Stimulated activated CD4-positive, alpha-beta T cell treated with anti-CD3 and anti-CD28 coated beads, Interleukin-1b, Interleukin-23, amount 100 ng/mL, for 4 hours (primary cell): ENCODE results near the gene TMEM242.

Experiments
- DNase-seq, 2 donors: peaks; one replicate each; pipeline ENCODE4 v3.0.0-alpha.2; 2020; ENCODE audit warnings: low read depth in 2 of 2

The TMEM242 gene

GRCh38 chr6:157271911-157272310 is 51.4 kb downstream of the TMEM242 start:
- DNase-seq = no peak

- no peak for DNase-seq
Measured at GRCh38 chr6:157271441-157271840, 51.9 kb downstream of the TMEM242 start.

GRCh38 chr6:157270916-157271315 is 52.4 kb downstream of the TMEM242 start:
- no peak for DNase-seq

- DNase-seq = no peak
Measured at GRCh38 chr6:157270308-157270707, 53.0 kb downstream of the TMEM242 start.

- no peak for DNase-seq
Measured at GRCh38 chr6:157269261-157269794, 54.0 kb downstream of the TMEM242 start.

GRCh38 chr6:157268835-157269234 is 54.5 kb downstream of the TMEM242 start:
- no peak for DNase-seq

GRCh38 chr6:157268396-157268795 is 54.9 kb downstream of the TMEM242 start:
- no peak for DNase-seq

- DNase-seq = no peak
Measured at GRCh38 chr6:157267654-157268053, 55.7 kb downstream of the TMEM242 start.

- DNase-seq = no peak
Measured at GRCh38 chr6:157267109-157267611, 56.2 kb downstream of the TMEM242 start.

- no peak for DNase-seq
Measured at GRCh38 chr6:157266274-157267101, 56.8 kb downstream of the TMEM242 start.

- DNase-seq = no peak
Measured at GRCh38 chr6:157265635-157266034, 57.7 kb downstream of the TMEM242 start.

GRCh38 chr6:157265186-157265585 is 58.1 kb downstream of the TMEM242 start:
- DNase-seq = no peak

- DNase-seq = no peak
Measured at GRCh38 chr6:157264701-157265100, 58.6 kb downstream of the TMEM242 start.

- DNase-seq = no peak
Measured at GRCh38 chr6:157263881-157264397, 59.4 kb downstream of the TMEM242 start.

- DNase-seq = no peak
Measured at GRCh38 chr6:157263146-157263545, 60.2 kb downstream of the TMEM242 start.

GRCh38 chr6:157261606-157262005 is 61.7 kb downstream of the TMEM242 start:
- no peak for DNase-seq

GRCh38 chr6:157260735-157261410 is 62.4 kb downstream of the TMEM242 start:
- DNase-seq = no peak

- no peak for DNase-seq
Measured at GRCh38 chr6:157259443-157259842, 63.9 kb downstream of the TMEM242 start.

GRCh38 chr6:157258878-157259277 is 64.4 kb downstream of the TMEM242 start:
- no peak for DNase-seq

GRCh38 chr6:157255079-157255478 is 68.2 kb downstream of the TMEM242 start:
- DNase-seq = no peak

- no peak for DNase-seq
Measured at GRCh38 chr6:157254538-157254937, 68.8 kb downstream of the TMEM242 start.

GRCh38 chr6:157253699-157254098 is 69.6 kb downstream of the TMEM242 start:
- no peak for DNase-seq
